Left colon (tissue), 2 donors: ENCODE measurements around the gene ERGIC1. TPM values are rescaled to one million over a fixed set of nuclear protein-coding genes. Genes with fewer than 3 reads are reported as not detected.
"Not testable (repeated sequence)": the region's sequence is repeated elsewhere in the genome, so short reads cannot be mapped to it uniquely, and the experiment has no call there.

ENCODE experiments used
- ATAC-seq: fragments of 200-7000 bp; cut with Tn5 transposase; one replicate; pipeline ENCODE4 v1.9.1; 2020; ENCODE audit warnings: mild to moderate bottlenecking, moderate library complexity
- DNase-seq, 2 donors: peaks; one replicate each; pipeline ENCODE4 v3.0.0-alpha.2; 2020
- intact Hi-C, 2 donors: fragments of 100-400 bp; cut with DNase I in 1 of 2; cut with micrococcal nuclease in 1 of 2; formaldehyde crosslinking; loops; one replicate each; pipeline versions ENCODE4 v1.11.2 to v1.14.0; 2022; cut with DNase I, micrococcal nuclease
- total RNA-seq, 2 donors: library from RNA; stranded (reverse); fragmentation: NEBNext Ultra II Directional; extraction: Animal tissue kit (Norgen Biotek cat#: 25700); gene quantifications; one replicate each; pipeline ENCODE4 v1.2.1, GENCODE V29; 2021
- donor health status: DM: no; HTN: no; CAD: no.
- donor health status: DM: yes; HTN: yes; CAD: no.

ERGIC1 gene
- total RNA-seq, 2 donors from 2014 or later = 201 to 223 TPM

GRCh38 chr5:172885597-172886340, 51.7 kb downstream of the ERGIC1 start:
- ATAC-seq (no peak), DNase-seq (no peak)
- intact Hi-C loops = no loop called here

- no peak for DNase-seq
- ATAC-seq = no peak
- intact Hi-C loops = no loop called here
These were observed 52.4 kb downstream of the ERGIC1 start for GRCh38 chr5:172886476-172886875.

- ATAC-seq (peak; percentile 29), DNase-seq (peak; percentile 34 to 57)
- intact Hi-C loops = no loop called here
These were observed 53.0 kb downstream of the ERGIC1 start for GRCh38 chr5:172886974-172887501.

- no peak for ATAC-seq
- DNase-seq = peak in 1 of 2 donors; percentile 63
- intact Hi-C loops = no loop called here
These were observed 53.6 kb downstream of the ERGIC1 start for GRCh38 chr5:172887692-172888091.

- intact Hi-C loops = no loop called here
- DNase-seq (no peak), ATAC-seq (no peak)
These were observed 56.6 kb downstream of the ERGIC1 start for GRCh38 chr5:172890659-172891058.

GRCh38 chr5:172891716-172892421, 57.8 kb downstream of the ERGIC1 start:
- no peak for DNase-seq
- peak; percentile 9 for ATAC-seq
- intact Hi-C loops = no loop called here

GRCh38 chr5:172892713-172893112, 58.7 kb downstream of the ERGIC1 start:
- intact Hi-C loops = no loop called here
- peak; percentile 17 for ATAC-seq
- no peak for DNase-seq

GRCh38 chr5:172894767-172895388, 60.8 kb downstream of the ERGIC1 start:
- DNase-seq (no peak), ATAC-seq (no peak)
- intact Hi-C loops = no loop called here

GRCh38 chr5:172895549-172895948, 61.5 kb downstream of the ERGIC1 start:
- ATAC-seq = no peak

GRCh38 chr5:172896465-172896864, 62.4 kb downstream of the ERGIC1 start:
- ATAC-seq (no peak), DNase-seq (no peak)
- intact Hi-C loops = no loop called here

More at GRCh38 chr5:172895549-172895948, 61.5 kb downstream of the ERGIC1 start:
- DNase-seq = no peak
- intact Hi-C loops = no loop called here

GRCh38 chr5:172897067-172897466, 63.0 kb downstream of the ERGIC1 start:
- intact Hi-C loops, ATAC-seq, DNase-seq: not testable (repeated sequence)

- intact Hi-C loops = no loop called here
- ATAC-seq (no peak), DNase-seq (no peak)
These were observed 63.6 kb downstream of the ERGIC1 start for GRCh38 chr5:172897481-172898217.

GRCh38 chr5:172898218-172898842, 64.3 kb downstream of the ERGIC1 start:
- DNase-seq = no peak
- intact Hi-C loops = no loop called here

GRCh38 chr5:172898843-172899369, 64.9 kb downstream of the ERGIC1 start:
- intact Hi-C loops = no loop called here
- DNase-seq (no peak), ATAC-seq (no peak)

More at GRCh38 chr5:172898218-172898842, 64.3 kb downstream of the ERGIC1 start:
- no peak for ATAC-seq

- ATAC-seq = no peak
- intact Hi-C loops = no loop called here
- DNase-seq = no peak
These were observed 65.4 kb downstream of the ERGIC1 start for GRCh38 chr5:172899436-172899835.

- DNase-seq (peak in 1 of 2 donors; percentile 62), ATAC-seq (no peak)
- intact Hi-C loops = loop anchor here in 1 of 2 donors (10.0 kb wide), 1 partner anchor 46 kb away; no protein-coding TSS in a partner anchor
These were observed 67.1 kb downstream of the ERGIC1 start for GRCh38 chr5:172901012-172901780.

- ATAC-seq (no peak), DNase-seq (no peak)
- intact Hi-C loops = loop anchor here in 1 of 2 donors (10.0 kb wide), 1 partner anchor 47 kb away; no protein-coding TSS in a partner anchor
These were observed 67.9 kb downstream of the ERGIC1 start for GRCh38 chr5:172901788-172902496.
